IPS-18c (cell line): Measurements from ENCODE around the gene VKORC1.

ENCODE experiments used
- H3K4me3 ChIP-seq: 2 replicates; pipeline ENCODE4 v1.7.0; 2013; ENCODE audit warnings: low read depth, mild to moderate bottlenecking, low read length, moderate library complexity; ENCODE audit not compliant: insufficient read depth
- H3K9me3 ChIP-seq: one replicate; pipeline ENCODE4 v1.6.1; 2013; ENCODE audit warnings: mild to moderate bottlenecking, low read length, moderate library complexity; ENCODE audit not compliant: control insufficient read depth, insufficient read depth

The VKORC1 gene

GRCh38 chr16:31132303-31132979, 37.8 kb upstream of the VKORC1 start:
- Histone ChIP-seq H3K4me3 (no peak overlapping the region), H3K9me3 (peaks cover 2% of the 10 kb centered on the region)

GRCh38 chr16:31131841-31132271, 37.3 kb upstream of the VKORC1 start:
- peaks cover 2% of the 10 kb centered on the region for H3K9me3 ChIP-seq
- no peak overlapping the region for H3K4me3 ChIP-seq

- peaks cover 2% of the 10 kb centered on the region for H3K9me3 ChIP-seq
- H3K4me3 ChIP-seq: no peak overlapping the region
Observed at GRCh38 chr16:31131416-31131815, 36.8 kb upstream of the VKORC1 start.

- H3K9me3 ChIP-seq: peaks cover 2% of the 10 kb centered on the region
Observed at GRCh38 chr16:31130899-31131298, 36.3 kb upstream of the VKORC1 start.

GRCh38 chr16:31130336-31130891, 35.8 kb upstream of the VKORC1 start:
- Histone ChIP-seq H3K9me3 (peaks cover 2% of the 10 kb centered on the region), H3K4me3 (no peak overlapping the region)

More at GRCh38 chr16:31130899-31131298, 36.3 kb upstream of the VKORC1 start:
- H3K4me3 ChIP-seq: no peak overlapping the region

- Histone ChIP-seq H3K9me3 (peaks cover 2% of the 10 kb centered on the region), H3K4me3 (no peak overlapping the region)
Observed at GRCh38 chr16:31129568-31130335, 35.2 kb upstream of the VKORC1 start.

GRCh38 chr16:31128711-31129567, 34.3 kb upstream of the VKORC1 start:
- H3K4me3 ChIP-seq: no peak overlapping the region
- H3K9me3 ChIP-seq: peaks cover 2% of the 10 kb centered on the region

GRCh38 chr16:31127182-31127581, 32.6 kb upstream of the VKORC1 start:
- no peak overlapping the region for H3K4me3 ChIP-seq
- H3K9me3 ChIP-seq: peaks cover 2% of the 10 kb centered on the region

GRCh38 chr16:31125844-31126243, 31.2 kb upstream of the VKORC1 start:
- Histone ChIP-seq H3K4me3 (no peak overlapping the region), H3K9me3 (peaks cover 2% of the 10 kb centered on the region)

GRCh38 chr16:31120129-31120528, 25.5 kb upstream of the VKORC1 start:
- H3K4me3 ChIP-seq: no peak overlapping the region
- H3K9me3 ChIP-seq: no peaks in the 10 kb centered on the region

GRCh38 chr16:31118223-31119155, 23.9 kb upstream of the VKORC1 start:
- Histone ChIP-seq H3K9me3 (no peaks in the 10 kb centered on the region), H3K4me3 (peak overlapping the region; percentile 65)

- Histone ChIP-seq H3K9me3 (no peaks in the 10 kb centered on the region), H3K4me3 (peak within 1 kb of the TSS; percentile 91)
Observed at GRCh38 chr16:31117384-31118222, 23.0 kb upstream of the VKORC1 start, which contains the start of gene KAT8. KAT8 (plus strand) TSS chr16:31117664; CDS start chr16:31117682, 18 bp downstream.

- H3K9me3 ChIP-seq: no peaks in the 10 kb centered on the region
- no peak overlapping the region for H3K4me3 ChIP-seq
Observed at GRCh38 chr16:31114468-31114867, 19.9 kb upstream of the VKORC1 start.

- Histone ChIP-seq H3K4me3 (no peak overlapping the region), H3K9me3 (no peaks in the 10 kb centered on the region)
Observed at GRCh38 chr16:31113121-31114120, 18.8 kb upstream of the VKORC1 start.
